Mononuclear cell (primary cell): ENCODE measurements around the gene NEAT1. TPM values are rescaled to one million over a fixed set of nuclear protein-coding genes. Genes with fewer than 3 reads are reported as not detected.

ENCODE experiments used
- H3K27me3 ChIP-seq: 2 replicates; pipeline ENCODE4 v1.6.0; 2011; ENCODE audit warnings: low read length, control low read depth; ENCODE audit not compliant: insufficient read depth
- H3K4me1 ChIP-seq: 2 replicates; pipeline ENCODE4 v1.5.1; 2011; ENCODE audit warnings: mild to moderate bottlenecking, low read length, control low read depth; ENCODE audit not compliant: insufficient read depth
- H3K4me3 ChIP-seq: 2 replicates; pipeline ENCODE4 v1.5.1; 2011; ENCODE audit warnings: mild to moderate bottlenecking, low read length, moderate library complexity
- H3K9me3 ChIP-seq: 2 replicates; pipeline ENCODE4 v1.5.1; 2011; ENCODE audit warnings: low read depth, mild to moderate bottlenecking, control low read depth, low read length
- total RNA-seq: library from RNA; depleted of rRNA; stranded (reverse); fragments of >200 nt; gene quantifications from one replicate; pipeline ENCODE4 v1.2.3, GENCODE V29; 2012

The NEAT1 gene
- total RNA-seq, 1 donor, result 198 TPM

- H3K4me3 ChIP-seq, result peak overlapping the region; percentile 85
- no peaks in the 10 kb centered on the region for H3K27me3 ChIP-seq
- H3K9me3 ChIP-seq, result no peaks in the 10 kb centered on the region
- peaks cover 48% of the 10 kb centered on the region for H3K4me1 ChIP-seq
Observed at GRCh38 chr11:65477149-65477965, 54.8 kb downstream of the NEAT1 start.

GRCh38 chr11:65478388-65479183 is 56.0 kb downstream of the NEAT1 start:
- no peak overlapping the region for H3K4me3 ChIP-seq
- no peaks in the 10 kb centered on the region for H3K27me3 ChIP-seq
- H3K9me3 ChIP-seq, result no peaks in the 10 kb centered on the region
- H3K4me1 ChIP-seq, result peaks cover 37% of the 10 kb centered on the region

GRCh38 chr11:65479184-65480145 is 56.9 kb downstream of the NEAT1 start:
- Histone ChIP-seq H3K9me3 (no peaks in the 10 kb centered on the region), H3K27me3 (no peaks in the 10 kb centered on the region), H3K4me1 (peaks cover 37% of the 10 kb centered on the region), H3K4me3 (no peak overlapping the region)

GRCh38 chr11:65482306-65482850 is 59.8 kb downstream of the NEAT1 start:
- Histone ChIP-seq H3K27me3 (no peaks in the 10 kb centered on the region), H3K4me1 (peaks cover 33% of the 10 kb centered on the region), H3K4me3 (no peak overlapping the region), H3K9me3 (no peaks in the 10 kb centered on the region)

- Histone ChIP-seq H3K4me1 (peaks cover 36% of the 10 kb centered on the region), H3K4me3 (no peak overlapping the region), H3K9me3 (no peaks in the 10 kb centered on the region), H3K27me3 (no peaks in the 10 kb centered on the region)
Observed at GRCh38 chr11:65485920-65486219, 63.3 kb downstream of the NEAT1 start.

GRCh38 chr11:65486570-65487466 is 64.2 kb downstream of the NEAT1 start:
- H3K9me3 ChIP-seq, result no peaks in the 10 kb centered on the region
- H3K4me1 ChIP-seq, result peaks cover 40% of the 10 kb centered on the region
- no peaks in the 10 kb centered on the region for H3K27me3 ChIP-seq
- H3K4me3 ChIP-seq, result no peak overlapping the region

- H3K27me3 ChIP-seq, result no peaks in the 10 kb centered on the region
- H3K4me3 ChIP-seq, result no peak overlapping the region
- peaks cover 48% of the 10 kb centered on the region for H3K4me1 ChIP-seq
- no peaks in the 10 kb centered on the region for H3K9me3 ChIP-seq
Observed at GRCh38 chr11:65487467-65488272, 65.1 kb downstream of the NEAT1 start.

- no peaks in the 10 kb centered on the region for H3K27me3 ChIP-seq
- peaks cover 56% of the 10 kb centered on the region for H3K4me1 ChIP-seq
- no peaks in the 10 kb centered on the region for H3K9me3 ChIP-seq
- H3K4me3 ChIP-seq, result no peak overlapping the region
Observed at GRCh38 chr11:65488273-65489034, 65.9 kb downstream of the NEAT1 start.

GRCh38 chr11:65489035-65489705 is 66.6 kb downstream of the NEAT1 start:
- H3K9me3 ChIP-seq, result no peaks in the 10 kb centered on the region
- H3K27me3 ChIP-seq, result no peaks in the 10 kb centered on the region
- peaks cover 63% of the 10 kb centered on the region for H3K4me1 ChIP-seq
- no peak overlapping the region for H3K4me3 ChIP-seq

GRCh38 chr11:65489706-65490320 is 67.2 kb downstream of the NEAT1 start:
- Histone ChIP-seq H3K9me3 (no peaks in the 10 kb centered on the region), H3K4me3 (no peak overlapping the region), H3K4me1 (peaks cover 69% of the 10 kb centered on the region), H3K27me3 (no peaks in the 10 kb centered on the region)

- Histone ChIP-seq H3K27me3 (no peaks in the 10 kb centered on the region), H3K4me1 (peaks cover 82% of the 10 kb centered on the region), H3K9me3 (no peaks in the 10 kb centered on the region), H3K4me3 (no peak overlapping the region)
Observed at GRCh38 chr11:65491163-65491465, 68.5 kb downstream of the NEAT1 start.
